ENCODE data around the gene ZDBF2. TPM values are rescaled to one million over a fixed set of nuclear protein-coding genes. Genes with fewer than 3 reads are reported as not detected.

The ZDBF2 gene
- total and polyA plus RNA-seq, 9 of the 15 experiments (the other 6 are each of a cell fraction or from before 2014, with no cell fraction given): 0.01 to 0.04 (median 0.03) TPM; not detected in 3

- TF ChIP-seq, protein P1, sequence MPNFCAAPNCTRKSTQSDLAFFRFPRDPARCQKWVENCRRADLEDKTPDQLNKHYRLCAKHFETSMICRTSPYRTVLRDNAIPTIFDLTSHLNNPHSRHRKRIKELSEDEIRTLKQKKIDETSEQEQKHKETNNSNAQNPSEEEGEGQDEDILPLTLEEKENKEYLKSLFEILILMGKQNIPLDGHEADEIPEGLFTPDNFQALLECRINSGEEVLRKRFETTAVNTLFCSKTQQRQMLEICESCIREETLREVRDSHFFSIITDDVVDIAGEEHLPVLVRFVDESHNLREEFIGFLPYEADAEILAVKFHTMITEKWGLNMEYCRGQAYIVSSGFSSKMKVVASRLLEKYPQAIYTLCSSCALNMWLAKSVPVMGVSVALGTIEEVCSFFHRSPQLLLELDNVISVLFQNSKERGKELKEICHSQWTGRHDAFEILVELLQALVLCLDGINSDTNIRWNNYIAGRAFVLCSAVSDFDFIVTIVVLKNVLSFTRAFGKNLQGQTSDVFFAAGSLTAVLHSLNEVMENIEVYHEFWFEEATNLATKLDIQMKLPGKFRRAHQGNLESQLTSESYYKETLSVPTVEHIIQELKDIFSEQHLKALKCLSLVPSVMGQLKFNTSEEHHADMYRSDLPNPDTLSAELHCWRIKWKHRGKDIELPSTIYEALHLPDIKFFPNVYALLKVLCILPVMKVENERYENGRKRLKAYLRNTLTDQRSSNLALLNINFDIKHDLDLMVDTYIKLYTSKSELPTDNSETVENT (CRISPR knock-in tag; IDR thresholded peaks at IDR 0.05): no peak
- no peak for TF ChIP-seq CBX1 (IDR thresholded peaks at IDR 0.05; ENCODE audit: low read depth)
- TF ChIP-seq, protein P2, sequence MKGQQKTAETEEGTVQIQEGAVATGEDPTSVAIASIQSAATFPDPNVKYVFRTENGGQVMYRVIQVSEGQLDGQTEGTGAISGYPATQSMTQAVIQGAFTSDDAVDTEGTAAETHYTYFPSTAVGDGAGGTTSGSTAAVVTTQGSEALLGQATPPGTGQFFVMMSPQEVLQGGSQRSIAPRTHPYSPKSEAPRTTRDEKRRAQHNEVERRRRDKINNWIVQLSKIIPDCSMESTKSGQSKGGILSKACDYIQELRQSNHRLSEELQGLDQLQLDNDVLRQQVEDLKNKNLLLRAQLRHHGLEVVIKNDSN (CRISPR knock-in tag; IDR thresholded peaks at IDR 0.05): no peak
- no peak for TF ChIP-seq CBFA2T3 (IDR thresholded peaks at IDR 0.05)
- TF ChIP-seq POLR2A (conservative IDR thresholded peaks at IDR 0.05): no peak
- TF ChIP-seq ZNF431 (CRISPR knock-in tag; IDR thresholded peaks at IDR 0.05): no peak
- TF ChIP-seq, protein P3, sequence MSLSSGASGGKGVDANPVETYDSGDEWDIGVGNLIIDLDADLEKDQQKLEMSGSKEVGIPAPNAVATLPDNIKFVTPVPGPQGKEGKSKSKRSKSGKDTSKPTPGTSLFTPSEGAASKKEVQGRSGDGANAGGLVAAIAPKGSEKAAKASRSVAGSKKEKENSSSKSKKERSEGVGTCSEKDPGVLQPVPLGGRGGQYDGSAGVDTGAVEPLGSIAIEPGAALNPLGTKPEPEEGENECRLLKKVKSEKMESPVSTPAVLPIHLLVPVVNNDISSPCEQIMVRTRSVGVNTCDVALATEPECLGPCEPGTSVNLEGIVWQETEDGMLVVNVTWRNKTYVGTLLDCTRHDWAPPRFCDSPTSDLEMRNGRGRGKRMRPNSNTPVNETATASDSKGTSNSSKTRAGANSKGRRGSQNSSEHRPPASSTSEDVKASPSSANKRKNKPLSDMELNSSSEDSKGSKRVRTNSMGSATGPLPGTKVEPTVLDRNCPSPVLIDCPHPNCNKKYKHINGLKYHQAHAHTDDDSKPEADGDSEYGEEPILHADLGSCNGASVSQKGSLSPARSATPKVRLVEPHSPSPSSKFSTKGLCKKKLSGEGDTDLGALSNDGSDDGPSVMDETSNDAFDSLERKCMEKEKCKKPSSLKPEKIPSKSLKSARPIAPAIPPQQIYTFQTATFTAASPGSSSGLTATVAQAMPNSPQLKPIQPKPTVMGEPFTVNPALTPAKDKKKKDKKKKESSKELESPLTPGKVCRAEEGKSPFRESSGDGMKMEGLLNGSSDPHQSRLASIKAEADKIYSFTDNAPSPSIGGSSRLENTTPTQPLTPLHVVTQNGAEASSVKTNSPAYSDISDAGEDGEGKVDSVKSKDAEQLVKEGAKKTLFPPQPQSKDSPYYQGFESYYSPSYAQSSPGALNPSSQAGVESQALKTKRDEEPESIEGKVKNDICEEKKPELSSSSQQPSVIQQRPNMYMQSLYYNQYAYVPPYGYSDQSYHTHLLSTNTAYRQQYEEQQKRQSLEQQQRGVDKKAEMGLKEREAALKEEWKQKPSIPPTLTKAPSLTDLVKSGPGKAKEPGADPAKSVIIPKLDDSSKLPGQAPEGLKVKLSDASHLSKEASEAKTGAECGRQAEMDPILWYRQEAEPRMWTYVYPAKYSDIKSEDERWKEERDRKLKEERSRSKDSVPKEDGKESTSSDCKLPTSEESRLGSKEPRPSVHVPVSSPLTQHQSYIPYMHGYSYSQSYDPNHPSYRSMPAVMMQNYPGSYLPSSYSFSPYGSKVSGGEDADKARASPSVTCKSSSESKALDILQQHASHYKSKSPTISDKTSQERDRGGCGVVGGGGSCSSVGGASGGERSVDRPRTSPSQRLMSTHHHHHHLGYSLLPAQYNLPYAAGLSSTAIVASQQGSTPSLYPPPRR (CRISPR knock-in tag; IDR thresholded peaks at IDR 0.05; ENCODE audit: borderline replicate concordance): no peak
- TF ChIP-seq NR3C1 (CRISPR knock-in tag; IDR thresholded peaks at IDR 0.05): no peak
Measured at GRCh38 chr2:206253777-206254166, 20.7 kb upstream of the ZDBF2 start (continued).

All from K562 (cell line).